ENCODE measurements around the gene MEF2D. TPM values are rescaled to one million over a fixed set of nuclear protein-coding genes. Genes with fewer than 3 reads are reported as not detected.

Gene MEF2D
- total RNA-seq, 3 donors from 2014 or later, result 56.8 to 103 (median 61.9) TPM

DNA sequence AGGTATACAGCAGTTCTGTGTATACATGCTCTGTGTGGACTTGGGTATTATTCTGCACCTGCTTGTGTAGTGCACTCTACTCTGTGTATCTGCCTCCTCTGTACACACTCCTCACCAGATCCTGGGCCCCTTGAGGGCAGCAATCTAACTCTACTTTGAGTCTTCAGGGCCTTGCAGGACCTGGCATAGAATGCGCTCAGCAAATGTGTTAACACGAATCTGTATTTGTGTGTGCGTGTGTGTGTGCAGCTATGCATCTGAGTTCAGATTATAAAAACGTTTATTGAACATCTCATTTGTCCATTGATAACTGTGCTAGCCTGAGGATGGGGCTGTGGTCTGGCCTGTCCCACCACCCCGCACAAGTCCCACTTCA is 3.9 kb upstream of the MEF2D start:
- DNase-seq (no peak), ATAC-seq (no peak)
- TF ChIP-seq, protein P1, sequence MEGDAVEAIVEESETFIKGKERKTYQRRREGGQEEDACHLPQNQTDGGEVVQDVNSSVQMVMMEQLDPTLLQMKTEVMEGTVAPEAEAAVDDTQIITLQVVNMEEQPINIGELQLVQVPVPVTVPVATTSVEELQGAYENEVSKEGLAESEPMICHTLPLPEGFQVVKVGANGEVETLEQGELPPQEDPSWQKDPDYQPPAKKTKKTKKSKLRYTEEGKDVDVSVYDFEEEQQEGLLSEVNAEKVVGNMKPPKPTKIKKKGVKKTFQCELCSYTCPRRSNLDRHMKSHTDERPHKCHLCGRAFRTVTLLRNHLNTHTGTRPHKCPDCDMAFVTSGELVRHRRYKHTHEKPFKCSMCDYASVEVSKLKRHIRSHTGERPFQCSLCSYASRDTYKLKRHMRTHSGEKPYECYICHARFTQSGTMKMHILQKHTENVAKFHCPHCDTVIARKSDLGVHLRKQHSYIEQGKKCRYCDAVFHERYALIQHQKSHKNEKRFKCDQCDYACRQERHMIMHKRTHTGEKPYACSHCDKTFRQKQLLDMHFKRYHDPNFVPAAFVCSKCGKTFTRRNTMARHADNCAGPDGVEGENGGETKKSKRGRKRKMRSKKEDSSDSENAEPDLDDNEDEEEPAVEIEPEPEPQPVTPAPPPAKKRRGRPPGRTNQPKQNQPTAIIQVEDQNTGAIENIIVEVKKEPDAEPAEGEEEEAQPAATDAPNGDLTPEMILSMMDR (IDR thresholded peaks at IDR 0.05), result no peak
- no peaks in the 10 kb centered on the region for H3K9me3 ChIP-seq
- H3K36me3 ChIP-seq (ENCODE audit: low read depth), result peaks cover 3% of the 10 kb centered on the region
- peaks cover 33% of the 10 kb centered on the region for H3K4me1 ChIP-seq (ENCODE audit: low read depth)
- intact Hi-C loops (cut with DNase I, micrococcal nuclease), result no loop called here
- no peak overlapping the region for H3K4me3 ChIP-seq

DNA sequence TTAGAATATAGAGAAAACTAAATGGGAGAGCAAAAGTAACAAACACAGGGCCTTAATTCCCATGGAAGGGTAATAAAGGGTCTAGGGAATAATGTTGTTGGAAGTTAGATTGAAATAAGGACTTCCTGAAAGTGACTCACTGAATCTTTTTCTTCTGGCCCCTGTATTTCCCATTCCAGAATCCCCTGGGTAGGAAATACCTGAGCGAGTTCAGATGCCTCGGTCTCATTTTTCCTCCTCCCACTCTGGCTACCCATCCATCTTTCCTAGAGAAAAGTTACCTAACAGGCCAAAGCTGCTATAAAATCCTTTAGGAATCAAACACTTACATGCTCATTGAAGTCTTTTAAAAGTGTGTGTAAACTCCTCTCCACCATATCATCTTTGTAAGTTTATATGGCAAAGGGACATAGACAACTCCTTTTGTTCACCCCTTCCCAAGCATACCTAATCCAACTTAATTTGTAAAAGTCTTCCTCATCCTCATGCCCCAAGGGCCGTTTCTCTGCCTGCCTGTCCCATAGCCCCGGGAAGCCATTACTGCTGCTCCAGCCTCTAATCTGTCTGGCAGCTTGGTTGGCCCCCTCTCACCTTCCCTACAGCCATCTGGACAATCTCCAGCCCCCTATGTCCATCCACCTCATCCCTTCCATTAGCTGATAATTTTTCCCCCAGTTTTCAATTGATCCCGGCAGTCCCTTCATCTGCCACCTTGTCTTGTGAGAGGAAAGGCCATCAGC is 3.3 kb upstream of the MEF2D start:
- intact Hi-C loops (cut with DNase I, micrococcal nuclease), result no loop called here
- TF ChIP-seq, protein P1 (IDR thresholded peaks at IDR 0.05), result no peak
- no peaks in the 10 kb centered on the region for H3K9me3 ChIP-seq
- peaks cover 33% of the 10 kb centered on the region for H3K4me1 ChIP-seq (ENCODE audit: low read depth)
- DNase-seq (peak in 1 of 3 donors; percentile 30), ATAC-seq (no peak)
- peaks cover 3% of the 10 kb centered on the region for H3K36me3 ChIP-seq (ENCODE audit: low read depth)
- H3K4me3 ChIP-seq, result no peak overlapping the region

DNA sequence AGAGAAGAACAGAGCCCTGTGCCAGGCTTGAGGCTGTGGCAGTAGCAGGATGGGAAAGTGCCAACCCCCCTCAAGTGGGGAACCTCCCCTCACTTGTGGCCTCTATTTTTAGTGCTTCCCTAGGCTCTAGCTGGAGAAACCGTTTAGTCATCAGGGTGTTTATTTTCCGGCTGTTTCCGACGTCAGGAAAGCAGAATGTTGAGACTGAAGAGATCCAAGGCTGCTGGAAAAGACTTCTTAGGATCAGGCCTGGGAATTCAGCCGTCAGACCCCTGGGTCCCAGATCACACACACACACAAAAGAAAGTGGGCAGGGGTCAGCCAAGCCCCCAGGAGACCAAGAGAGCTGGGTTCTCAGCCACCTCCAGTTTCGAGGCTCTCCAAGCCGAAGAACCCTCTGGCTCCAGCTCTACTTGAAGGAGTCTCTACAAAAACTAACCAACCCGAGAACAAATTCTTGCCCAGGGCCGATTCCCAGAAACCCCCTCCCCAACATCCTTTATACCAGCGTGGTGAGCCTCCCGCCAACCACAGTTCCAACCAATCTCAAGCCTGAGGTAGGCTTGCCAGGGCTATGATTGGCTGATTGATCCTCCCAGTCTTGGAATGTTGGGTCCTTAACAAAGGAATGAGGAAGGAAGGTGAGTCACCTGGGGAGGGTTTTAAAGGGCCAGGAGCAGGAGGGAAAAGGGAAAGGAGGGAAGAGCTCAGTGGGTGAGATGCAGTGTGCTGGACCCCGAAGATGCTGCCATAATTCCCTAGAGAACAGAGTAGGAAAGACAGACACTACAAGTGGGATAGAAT is 2.5 kb upstream of the MEF2D start:
- intact Hi-C loops (cut with DNase I, micrococcal nuclease), result no loop called here
- peak in 2 of 3 donors; percentile 64 to 80 for DNase-seq
- TF ChIP-seq, protein P1 (IDR thresholded peaks at IDR 0.05), result no peak
- H3K9me3 ChIP-seq, result no peaks in the 10 kb centered on the region
- peaks cover 40% of the 10 kb centered on the region for H3K4me1 ChIP-seq (ENCODE audit: low read depth)
- peak; percentile 23 for ATAC-seq
- no peak overlapping the region for H3K4me3 ChIP-seq
- H3K36me3 ChIP-seq (ENCODE audit: low read depth), result peaks cover 3% of the 10 kb centered on the region

DNA sequence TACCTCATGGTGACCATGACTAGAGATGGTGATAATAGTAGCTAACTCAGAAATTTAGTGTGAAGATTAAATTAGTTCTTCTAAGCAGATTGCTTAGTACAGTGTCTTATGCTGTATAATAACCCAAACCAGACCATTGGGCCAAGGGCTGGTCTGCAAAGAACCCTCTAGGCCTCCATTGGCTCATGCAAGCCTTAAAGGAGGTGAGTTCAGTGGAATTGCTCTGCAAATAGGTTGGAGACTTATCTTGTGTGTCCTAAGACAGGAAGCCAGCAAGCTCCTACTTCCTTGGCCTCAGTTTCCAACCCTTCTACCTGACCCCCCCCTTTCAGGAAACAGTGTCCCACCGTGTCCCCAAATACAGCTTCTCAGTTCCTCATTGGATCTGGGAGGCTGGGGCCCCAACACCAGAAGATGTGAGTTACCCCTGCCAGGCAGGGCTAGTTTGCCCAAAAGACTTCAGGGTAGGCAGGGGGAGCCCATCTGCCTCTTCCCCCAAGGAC is 1.9 kb upstream of the MEF2D start:
- peaks cover 3% of the 10 kb centered on the region for H3K36me3 ChIP-seq (ENCODE audit: low read depth)
- TF ChIP-seq, protein P1 (IDR thresholded peaks at IDR 0.05), result no peak
- ATAC-seq (no peak), DNase-seq (no peak)
- no peak overlapping the region for H3K4me3 ChIP-seq
- intact Hi-C loops (cut with DNase I, micrococcal nuclease), result no loop called here
- H3K4me1 ChIP-seq (ENCODE audit: low read depth), result peaks cover 47% of the 10 kb centered on the region
- H3K9me3 ChIP-seq, result no peaks in the 10 kb centered on the region

DNA sequence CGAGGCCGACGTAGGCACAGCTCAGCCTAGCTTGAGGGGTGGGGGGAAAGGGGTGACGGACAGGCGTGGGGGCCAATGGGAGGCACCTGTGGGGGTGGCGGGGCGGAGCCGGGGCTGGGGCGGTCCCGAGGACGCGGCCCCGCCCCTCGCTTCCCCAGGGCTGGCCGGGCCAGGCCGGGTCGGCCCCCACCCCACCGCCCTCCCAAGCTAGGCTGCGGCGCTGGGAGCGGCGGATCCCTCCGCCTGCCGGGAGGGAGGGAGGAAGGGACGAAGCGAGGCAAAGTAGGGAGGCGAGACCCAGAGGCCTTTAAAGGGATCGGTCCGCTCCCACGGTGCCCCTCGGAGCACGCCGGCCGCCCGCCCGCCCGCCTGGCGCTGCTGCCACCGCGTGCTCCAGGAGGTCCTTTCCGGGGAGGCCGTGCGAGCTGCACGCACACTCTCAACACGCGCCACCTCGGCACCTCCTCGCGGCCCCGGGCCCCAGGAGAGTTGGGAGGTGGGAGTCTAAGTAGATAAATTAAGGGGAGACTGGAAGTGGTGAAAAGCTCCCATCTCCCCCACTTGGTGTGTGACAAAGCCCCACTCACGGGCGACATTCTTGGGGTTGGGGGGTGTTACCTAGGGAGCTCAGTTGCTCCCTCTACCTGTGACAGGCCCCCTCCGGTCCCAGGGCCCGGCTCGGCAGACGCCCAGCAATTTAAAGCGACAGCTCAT is 375 bp upstream of the MEF2D start:
- TF ChIP-seq, protein P1 (IDR thresholded peaks at IDR 0.05), result peak; percentile 39
- H3K9me3 ChIP-seq, result no peaks in the 10 kb centered on the region
- ATAC-seq, result peak; percentile 78
- H3K36me3 ChIP-seq (ENCODE audit: low read depth), result peaks cover 3% of the 10 kb centered on the region
- peak; percentile 95 to 96 (median 95) for DNase-seq
- H3K4me3 ChIP-seq, result peak overlapping the region; percentile 94
- H3K4me1 ChIP-seq (ENCODE audit: low read depth), result peaks cover 60% of the 10 kb centered on the region
- intact Hi-C loops (cut with DNase I, micrococcal nuclease), result no loop called here
